NCI-H748 treated with DMSO at 0.1 percent for 48 hours (cell line): ENCODE data around the gene C2orf81.
"Not testable (repeated sequence)": the region's sequence is repeated elsewhere in the genome, so short reads cannot be mapped to it uniquely, and the experiment has no call there.

Experiments
- DNase-seq: peaks from one replicate; lab custom pipeline; 2025; lab: John Stamatoyannopoulos, UW

The C2orf81 gene

DNA sequence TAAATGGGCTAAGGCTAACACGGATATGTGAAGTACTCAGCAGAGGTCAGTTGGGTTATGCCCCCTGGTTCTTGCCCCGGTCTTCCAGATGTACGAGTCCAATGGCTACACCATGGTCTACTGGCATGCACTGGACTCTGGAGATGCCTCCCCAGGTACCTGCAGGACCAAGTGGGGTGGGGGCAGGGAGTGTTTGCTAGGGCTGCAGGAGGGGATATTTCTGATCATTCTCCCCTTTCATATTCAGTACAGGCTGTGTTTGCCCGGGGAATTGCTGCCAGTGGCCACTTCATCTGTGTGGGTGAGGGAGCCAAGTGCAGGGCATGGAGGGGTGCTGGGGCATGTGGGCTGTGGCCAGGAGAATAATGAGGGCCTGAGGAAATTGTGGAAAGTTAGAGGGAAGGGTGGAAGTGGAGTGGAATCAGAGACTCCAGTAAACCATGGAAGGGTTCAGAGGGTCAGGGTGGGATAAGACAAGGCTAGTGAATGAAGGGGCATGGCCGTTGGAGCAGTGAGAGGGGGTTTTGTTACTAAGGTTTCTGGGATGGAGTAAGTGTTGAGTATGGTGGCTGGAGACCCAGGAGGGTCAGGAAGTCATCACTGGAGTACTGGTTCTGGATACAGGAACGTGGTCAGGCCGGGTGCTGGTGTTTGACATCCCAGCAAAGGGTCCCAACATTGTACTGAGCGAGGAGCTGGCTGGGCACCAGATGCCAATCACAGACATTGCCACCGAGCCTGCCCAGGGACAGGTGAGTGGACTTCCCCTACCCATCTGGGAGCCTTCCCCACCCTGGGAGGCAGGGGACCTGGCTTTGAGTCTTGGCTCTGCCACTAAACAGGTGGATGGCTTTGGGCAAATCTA, 2.0 kb upstream of the C2orf81 start:
- no peak for DNase-seq

DNA sequence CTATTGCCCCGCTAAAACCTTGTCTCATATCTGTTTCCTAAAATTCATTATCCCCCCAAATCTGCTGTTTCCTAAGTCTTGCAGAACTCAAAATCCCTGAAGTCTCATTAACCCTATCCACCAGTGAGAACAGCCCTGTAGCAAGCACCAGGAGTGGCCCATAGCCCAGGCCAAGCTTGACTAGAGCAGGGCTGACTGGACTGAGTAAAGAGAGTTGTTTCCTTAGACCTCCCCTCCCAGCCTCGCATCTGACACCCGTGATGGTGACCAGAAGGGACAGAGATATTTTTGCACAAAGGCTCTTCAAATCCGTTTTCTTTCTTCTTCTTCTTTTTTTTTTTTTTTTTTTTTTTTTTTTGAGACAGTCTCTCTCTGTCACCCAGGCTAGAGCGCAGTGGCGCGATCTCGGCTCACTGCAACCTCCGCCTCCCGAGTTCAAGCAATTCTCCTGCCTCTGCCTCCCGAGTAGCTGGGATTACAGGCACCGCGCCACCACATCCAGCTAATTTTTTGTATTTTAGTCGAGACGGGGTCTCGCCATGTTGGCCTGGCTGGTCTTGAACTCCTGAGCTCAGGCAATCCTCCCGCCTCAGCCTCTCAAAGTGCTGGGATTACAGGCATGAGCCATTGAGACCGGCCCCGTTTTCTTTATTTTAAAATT, 846 bp downstream of the C2orf81 start:
- DNase-seq = not testable (repeated sequence)

DNA sequence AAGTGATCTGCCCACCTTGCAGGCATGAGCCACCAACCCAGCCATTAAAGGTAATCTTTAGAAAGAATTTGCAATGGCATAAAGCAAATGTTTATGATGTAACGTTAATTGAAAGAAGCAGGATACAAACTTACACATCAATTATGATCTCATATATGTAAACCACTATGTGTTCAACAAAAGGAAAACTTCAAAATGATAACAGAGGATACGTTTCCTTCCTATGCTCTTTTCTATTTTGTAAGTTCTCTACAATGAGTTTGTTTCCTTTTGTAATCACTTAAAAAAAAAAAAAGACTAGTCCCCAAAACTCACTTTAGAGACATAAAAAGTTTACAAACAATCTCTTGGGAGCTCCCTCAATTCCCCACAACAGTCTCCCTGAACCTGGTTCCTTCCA, 1.4 kb downstream of the C2orf81 start:
- no peak for DNase-seq

- no peak for DNase-seq
Measured at GRCh38 chr2:74419345-74419744, 2.1 kb downstream of the C2orf81 start.

GRCh38 chr2:74418312-74418711, 3.1 kb downstream of the C2orf81 start:
- DNase-seq = no peak

- no peak for DNase-seq
Measured at GRCh38 chr2:74417763-74418162, 3.7 kb downstream of the C2orf81 start.

DNA sequence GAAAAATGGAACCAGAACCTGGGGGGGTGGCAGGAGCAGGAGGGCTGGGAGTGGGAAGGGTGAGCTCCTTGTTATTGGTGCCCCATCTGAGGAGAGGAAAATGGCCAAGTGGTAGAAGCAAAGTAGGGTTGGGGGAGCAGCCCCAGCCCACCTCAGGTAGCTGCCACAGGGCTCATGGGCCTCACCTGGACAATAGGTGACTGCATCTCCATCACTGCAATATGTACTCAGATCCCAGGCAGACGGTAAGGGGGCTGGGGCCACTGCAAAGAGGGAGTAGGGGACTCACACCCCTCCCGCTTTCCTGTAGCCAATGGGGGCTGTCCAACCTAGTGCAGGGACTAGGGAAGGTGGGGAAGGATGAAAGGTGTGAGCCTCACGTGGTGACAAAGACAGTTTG, 4.2 kb downstream of the C2orf81 start:
- DNase-seq = no peak

DNA sequence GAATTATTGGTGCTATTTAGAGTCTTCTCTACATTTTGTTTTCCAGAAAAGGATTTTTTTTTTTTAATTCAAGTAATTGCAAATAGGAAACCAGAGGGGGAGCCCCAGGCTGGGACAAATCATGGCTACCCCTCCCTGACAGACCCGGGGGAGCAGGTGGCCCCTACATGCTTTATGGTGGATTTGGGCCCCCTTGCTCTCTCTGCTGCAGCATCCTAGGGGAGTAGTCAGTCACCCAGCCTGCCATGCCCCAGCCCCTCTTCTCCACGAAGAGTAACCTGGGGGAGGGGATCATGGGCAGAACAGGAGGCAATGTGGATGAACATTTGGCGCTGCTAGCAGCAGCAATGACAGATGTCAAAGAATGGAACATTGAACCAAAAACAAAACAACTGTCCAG, 4.6 kb downstream of the C2orf81 start:
- no peak for DNase-seq

- DNase-seq = no peak
Measured at GRCh38 chr2:74415762-74416395, 5.5 kb downstream of the C2orf81 start.

DNA sequence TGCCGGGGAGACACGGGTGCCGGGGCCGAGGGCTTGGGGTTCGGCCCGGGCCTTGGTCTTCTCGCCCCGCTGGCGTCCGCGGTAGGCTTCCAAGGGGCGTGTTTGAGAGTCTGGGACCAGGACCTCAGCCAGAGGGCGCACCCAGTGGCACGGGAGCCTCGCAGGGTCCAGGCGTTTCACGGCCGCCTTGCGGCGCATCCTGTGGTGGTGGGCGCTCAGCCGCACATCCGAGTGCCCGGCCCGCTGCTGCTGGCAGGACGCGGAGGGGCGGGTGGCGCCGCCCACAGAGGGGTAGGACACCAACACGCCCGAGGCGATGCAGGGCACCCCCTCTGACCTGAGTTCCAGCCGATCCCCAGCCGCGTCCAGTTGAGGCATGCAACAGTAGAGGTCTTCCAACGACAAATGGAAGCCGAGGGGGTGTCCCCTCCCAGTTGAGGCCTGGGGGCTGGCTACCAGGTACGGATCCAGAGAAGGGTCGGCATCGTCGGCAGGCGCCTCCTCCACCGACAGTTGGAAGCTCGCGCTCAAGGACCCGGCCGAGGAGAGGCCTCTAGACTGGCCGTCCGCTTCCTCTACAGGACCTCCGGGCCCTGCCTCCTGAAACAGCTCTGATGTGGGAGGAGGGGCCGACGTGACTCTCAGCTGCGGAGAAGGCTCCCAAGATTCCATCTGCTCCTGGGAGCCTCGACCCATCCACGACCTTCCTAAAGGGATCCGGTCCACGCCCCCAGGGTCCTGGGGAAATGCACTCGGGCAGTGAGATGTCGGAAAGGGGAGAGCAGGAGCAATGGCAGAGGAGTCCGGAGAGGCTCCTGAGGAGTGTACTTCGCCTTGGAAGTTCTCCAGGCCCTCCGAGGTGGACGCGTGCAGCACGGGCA, 6.3 kb downstream of the C2orf81 start:
- no peak for DNase-seq

- no peak for DNase-seq
Measured at GRCh38 chr2:74414441-74414840, 7.0 kb downstream of the C2orf81 start.

- no peak for DNase-seq
Measured at GRCh38 chr2:74413001-74413698, 8.3 kb downstream of the C2orf81 start.

GRCh38 chr2:74407682-74408081, 13.7 kb downstream of the C2orf81 start:
- no peak for DNase-seq

- no peak for DNase-seq
Measured at GRCh38 chr2:74406035-74406434, 15.4 kb downstream of the C2orf81 start.

DNA sequence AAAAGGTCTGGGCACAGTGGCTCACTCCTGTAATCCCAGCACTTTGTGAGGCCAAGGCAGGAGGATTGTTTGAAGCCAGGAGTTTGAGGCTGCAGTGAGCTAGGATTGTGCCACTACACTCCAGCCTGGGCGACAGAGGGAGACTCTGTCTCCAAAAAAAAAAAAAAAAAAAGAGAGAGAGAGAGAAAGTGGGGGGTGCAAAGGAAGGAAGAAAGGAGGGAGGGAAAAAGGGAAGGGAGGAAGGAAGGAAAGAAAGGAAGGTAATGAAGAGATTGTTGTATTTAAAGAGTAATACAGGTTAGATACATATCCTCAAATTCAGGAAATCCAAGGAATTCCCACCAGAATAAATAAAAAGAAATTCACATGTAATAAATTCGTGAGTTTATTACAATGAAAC, 19.5 kb downstream of the C2orf81 start:
- DNase-seq = no peak

GRCh38 chr2:74399785-74400184, 21.6 kb downstream of the C2orf81 start:
- DNase-seq = no peak

GRCh38 chr2:74396149-74396548, 25.3 kb downstream of the C2orf81 start:
- no peak for DNase-seq

- DNase-seq = no peak
Measured at GRCh38 chr2:74393525-74393924, 27.9 kb downstream of the C2orf81 start.

DNA sequence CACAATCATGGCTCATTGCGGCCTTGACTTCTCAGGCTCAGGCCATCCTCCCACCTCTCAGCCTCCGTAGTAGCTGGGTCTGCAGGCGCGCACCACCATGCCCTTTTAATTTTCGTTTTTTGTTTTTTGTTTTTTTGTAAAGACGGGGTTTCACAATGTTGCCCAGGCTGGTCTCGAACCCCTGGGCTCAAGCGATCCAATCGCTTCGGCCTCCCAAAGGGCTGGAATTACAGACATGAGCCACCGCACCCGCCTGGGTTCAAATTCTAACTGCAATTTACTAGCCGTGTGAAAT, 29.0 kb downstream of the C2orf81 start:
- DNase-seq = no peak

DNA sequence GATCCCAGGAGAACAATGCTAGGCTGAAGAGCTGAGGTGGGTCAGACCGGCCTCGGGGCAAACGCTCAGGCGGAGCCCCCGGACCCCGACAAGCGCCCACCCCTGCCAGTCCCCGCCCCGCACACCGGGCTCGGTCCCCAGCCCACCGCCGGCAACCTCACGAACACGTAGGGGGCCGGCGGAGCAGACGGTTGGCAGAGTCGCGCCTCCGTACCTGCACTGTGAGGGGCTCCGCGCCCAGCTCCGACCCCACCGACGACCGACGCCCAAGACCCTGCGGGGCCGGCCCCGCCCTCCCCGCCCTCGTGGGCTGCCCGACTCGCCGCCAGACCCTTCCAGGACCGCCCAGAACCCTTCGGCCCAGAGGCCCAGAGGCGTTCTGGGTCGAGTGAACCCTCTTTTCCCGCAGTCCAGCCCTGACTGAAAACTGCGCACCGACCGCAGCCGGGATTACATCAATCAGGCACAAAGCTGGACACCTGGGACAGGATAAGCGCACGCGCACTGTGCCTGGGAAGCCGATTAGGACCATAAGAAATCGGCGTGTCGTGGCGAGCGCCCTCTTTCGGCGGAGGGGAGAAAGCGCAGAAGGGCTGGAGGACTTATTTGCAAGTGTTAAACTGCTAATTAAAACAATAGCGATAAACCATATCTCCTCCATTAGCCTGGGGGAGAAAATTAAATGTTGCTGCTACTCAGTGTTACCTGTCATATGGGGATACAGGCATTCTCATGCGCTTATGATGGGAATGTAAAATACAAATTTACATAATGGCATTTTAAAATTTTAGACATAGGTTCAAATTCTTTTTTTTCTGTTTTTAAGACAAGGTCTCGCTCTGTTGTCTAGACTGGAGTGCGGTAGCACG, 29.6 kb downstream of the C2orf81 start:
- DNase-seq = peak; percentile 80

- no peak for DNase-seq
Measured at GRCh38 chr2:74391209-74391579, 30.2 kb downstream of the C2orf81 start.
